ENCODE data around the gene CCDC184.

Gene CCDC184

GRCh38 chr12:48156652-48157017, 26.8 kb upstream of the CCDC184 start:
- H3K9ac ChIP-seq (ENCODE audit: low read length): peak overlapping the region; percentile 66
- H3K9me2 ChIP-seq (replicated peaks; ENCODE audit: insufficient read depth, low read length): no peaks in the 10 kb centered on the region
- no peak for TF ChIP-seq CTCF (IDR thresholded peaks at IDR 0.05; ENCODE audit: insufficient read depth, low read length, poor library complexity, severe bottlenecking)
- TF ChIP-seq EZH2phosphoT487 (conservative IDR thresholded peaks at IDR 0.05; ENCODE audit: low read length): no peak
- H3K4me3 ChIP-seq (ENCODE audit: insufficient read depth, low read length, poor library complexity, severe bottlenecking): peak overlapping the region; percentile 68
- peak overlapping the region; percentile 69 for H2AFZ ChIP-seq (ENCODE audit: low read depth, low read length, severe bottlenecking)
- H4K20me1 ChIP-seq (ENCODE audit: low read depth, low read length): no peaks in the 10 kb centered on the region
- H3K27me3 ChIP-seq (ENCODE audit: low read length): no peaks in the 10 kb centered on the region
- no peaks in the 10 kb centered on the region for H3K9me3 ChIP-seq (ENCODE audit: insufficient read depth, low read length)
- peak overlapping the region; percentile 81 for H3K4me2 ChIP-seq (ENCODE audit: low read depth, low read length, poor library complexity, severe bottlenecking)
- H3K27ac ChIP-seq (ENCODE audit: low read depth, low read length): no peak overlapping the region
- H3K36me3 ChIP-seq (ENCODE audit: low read length): no peaks in the 10 kb centered on the region
- no peaks in the 10 kb centered on the region for H3F3A ChIP-seq (ENCODE audit: insufficient read depth)
- H3K79me2 ChIP-seq (ENCODE audit: insufficient read depth, low read length): peaks cover 15% of the 10 kb centered on the region

GRCh38 chr12:48157018-48157888, 26.2 kb upstream of the CCDC184 start, which contains the start of gene ASB8:
Gene ASB8 (minus strand): TSS chr12:48157515. CDS start chr12:48153496, 4,019 bp downstream.
- TF ChIP-seq CTCF (IDR thresholded peaks at IDR 0.05; ENCODE audit: insufficient read depth, low read length, poor library complexity, severe bottlenecking) (peak; percentile 22), EZH2phosphoT487 (conservative IDR thresholded peaks at IDR 0.05; ENCODE audit: low read length) (no peak)
- peak within 1 kb of the TSS; percentile 83 for H2AFZ ChIP-seq (ENCODE audit: low read depth, low read length, severe bottlenecking)
- no peaks in the 10 kb centered on the region for H3K27me3 ChIP-seq (ENCODE audit: low read length)
- peak within 1 kb of the TSS; percentile 68 for H3K4me3 ChIP-seq (ENCODE audit: insufficient read depth, low read length, poor library complexity, severe bottlenecking)
- H3K79me2 ChIP-seq (ENCODE audit: insufficient read depth, low read length): peaks cover 15% of the 10 kb centered on the region
- H3K9me2 ChIP-seq (replicated peaks; ENCODE audit: insufficient read depth, low read length): no peaks in the 10 kb centered on the region
- no peaks in the 10 kb centered on the region for H3K9me3 ChIP-seq (ENCODE audit: insufficient read depth, low read length)
- peak within 1 kb of the TSS; percentile 66 for H3K9ac ChIP-seq (ENCODE audit: low read length)
- H4K20me1 ChIP-seq (ENCODE audit: low read depth, low read length): no peaks in the 10 kb centered on the region
- peak within 1 kb of the TSS; percentile 81 for H3K4me2 ChIP-seq (ENCODE audit: low read depth, low read length, poor library complexity, severe bottlenecking)
- peak within 1 kb of the TSS; percentile 47 for H3K27ac ChIP-seq (ENCODE audit: low read depth, low read length)
- no peaks in the 10 kb centered on the region for H3K36me3 ChIP-seq (ENCODE audit: low read length)
- H3F3A ChIP-seq (ENCODE audit: insufficient read depth): no peaks in the 10 kb centered on the region

GRCh38 chr12:48157889-48158370, 25.5 kb upstream of the CCDC184 start:
- peak overlapping the region; percentile 66 for H3K9ac ChIP-seq (ENCODE audit: low read length)
- H3F3A ChIP-seq (ENCODE audit: insufficient read depth): no peaks in the 10 kb centered on the region
- peak overlapping the region; percentile 39 for H3K4me3 ChIP-seq (ENCODE audit: insufficient read depth, low read length, poor library complexity, severe bottlenecking)
- H3K4me2 ChIP-seq (ENCODE audit: low read depth, low read length, poor library complexity, severe bottlenecking): peak overlapping the region; percentile 81
- H4K20me1 ChIP-seq (ENCODE audit: low read depth, low read length): no peaks in the 10 kb centered on the region
- H3K9me2 ChIP-seq (replicated peaks; ENCODE audit: insufficient read depth, low read length): no peaks in the 10 kb centered on the region
- H3K27ac ChIP-seq (ENCODE audit: low read depth, low read length): peak overlapping the region; percentile 47
- no peaks in the 10 kb centered on the region for H3K27me3 ChIP-seq (ENCODE audit: low read length)
- no peaks in the 10 kb centered on the region for H3K9me3 ChIP-seq (ENCODE audit: insufficient read depth, low read length)
- peak overlapping the region; percentile 83 for H2AFZ ChIP-seq (ENCODE audit: low read depth, low read length, severe bottlenecking)
- peaks cover 15% of the 10 kb centered on the region for H3K79me2 ChIP-seq (ENCODE audit: insufficient read depth, low read length)
- no peaks in the 10 kb centered on the region for H3K36me3 ChIP-seq (ENCODE audit: low read length)
- TF ChIP-seq CTCF (IDR thresholded peaks at IDR 0.05; ENCODE audit: insufficient read depth, low read length, poor library complexity, severe bottlenecking) (no peak), EZH2phosphoT487 (conservative IDR thresholded peaks at IDR 0.05; ENCODE audit: low read length) (no peak)

Data from SU-DHL-6 (cell line).